Uterus (tissue), 4 donors: ENCODE measurements around the gene PCMT1. TPM values are rescaled to one million over a fixed set of nuclear protein-coding genes. Genes with fewer than 3 reads are reported as not detected.

Source experiments
- DNase-seq, 2 donors: peaks; one replicate each; pipeline ENCODE4 v3.0.0-alpha.2; 2019 to 2020
- H3K27ac ChIP-seq, 2 donors: fragments of 200-600 bp; sonication (generic); 1 replicate in 1 of 2; 2 replicates in 1 of 2; pipeline ENCODE4 v1.5.1; 2016 to 2018
- H3K27me3 ChIP-seq, 2 donors: fragments of 200-600 bp; sonication (generic); one replicate each; pipeline ENCODE4 v1.5.1; 2018 to 2019; ENCODE audit warnings: control low read depth in 1 of 2
- H3K36me3 ChIP-seq, 2 donors: fragments of 200-600 bp; sonication (generic); one replicate each; pipeline ENCODE4 v1.5.1; 2019; ENCODE audit warnings: control low read depth in 1 of 2
- H3K4me1 ChIP-seq, 2 donors: fragments of 200-600 bp; sonication (generic); one replicate each; pipeline ENCODE4 v1.5.1; 2018 to 2019; ENCODE audit warnings: control low read depth in 1 of 2
- H3K4me3 ChIP-seq, 2 donors: fragments of 200-600 bp; sonication (generic); 1 replicate in 1 of 2; 2 replicates in 1 of 2; pipeline ENCODE4 v1.5.1; 2018 to 2019; ENCODE audit warnings: mild to moderate bottlenecking in 1 of 2
- H3K9me3 ChIP-seq, 2 donors: fragments of 200-600 bp; sonication (generic); one replicate each; pipeline ENCODE4 v1.5.1; 2019; ENCODE audit warnings: control low read depth in 1 of 2
- CTCF ChIP-seq, 4 experiments: fragments of 200-600 bp in 2 of 4; fragments of 450-650 bp in 2 of 4; sonication (generic) in 2 of 4; IDR thresholded peaks; one replicate each; pipeline ENCODE4 v1.5.1; 2016 to 2019; ENCODE audit warnings: antibody characterized with exemption in 4 of 4, mild to moderate bottlenecking in 2 of 4, moderate library complexity in 1 of 4
- POLR2A ChIP-seq, 2 donors: fragments of 450-650 bp; IDR thresholded peaks; one replicate each; pipeline ENCODE4 v1.6.1; 2016; ENCODE audit warnings: antibody characterized with exemption in 2 of 2, mild to moderate bottlenecking in 1 of 2, moderate library complexity in 1 of 2
- intact Hi-C: fragments of 100-400 bp; cut with DNase I; formaldehyde crosslinking; loops from one replicate; pipeline ENCODE4 v1.15.1; 2023; ENCODE audit warnings: low total_unique reads
- total RNA-seq, 4 donors: library from RNA; depleted of rRNA in 3 of 4; stranded (reverse); fragments of >200 nt in 3 of 4; gene quantifications; one replicate each; pipeline versions ENCODE4 v1.1.0 to v1.2.4, GENCODE V29; 2014 to 2023
- donor health status: DM: yes; HTN: yes; CAD: no.

The PCMT1 gene
- total RNA-seq, 4 donors from 2014 or later: 34.4 to 147 (median 88.6) TPM

GRCh38 chr6:149761438-149761837 is 11.9 kb downstream of the PCMT1 start:
- Histone ChIP-seq H3K4me1 (no peaks in the 10 kb centered on the region), H3K9me3 (peaks cover 0 to 7% of the 10 kb centered on the region in 2 donors), H3K27ac (no peak overlapping the region), H3K27me3 (no peaks in the 10 kb centered on the region), H3K36me3 (no peaks in the 10 kb centered on the region), H3K4me3 (no peak overlapping the region)
- DNase-seq: no peak
- TF ChIP-seq POLR2A (IDR thresholded peaks at IDR 0.05) (no peak), CTCF (IDR thresholded peaks at IDR 0.05) (no peak)
- intact Hi-C loops: no loop called here

GRCh38 chr6:149763866-149764265 is 14.3 kb downstream of the PCMT1 start:
- Histone ChIP-seq H3K4me1 (no peaks in the 10 kb centered on the region), H3K4me3 (no peak overlapping the region), H3K9me3 (peaks cover 0 to 7% of the 10 kb centered on the region in 2 donors), H3K27me3 (no peaks in the 10 kb centered on the region), H3K27ac (no peak overlapping the region), H3K36me3 (no peaks in the 10 kb centered on the region)
- intact Hi-C loops: no loop called here
- TF ChIP-seq POLR2A (IDR thresholded peaks at IDR 0.05): no peak
- no peak for TF ChIP-seq CTCF (IDR thresholded peaks at IDR 0.05)
- DNase-seq: no peak

- intact Hi-C loops: no loop called here
- H3K27me3 ChIP-seq: no peaks in the 10 kb centered on the region
- no peak overlapping the region for H3K27ac ChIP-seq
- H3K4me1 ChIP-seq: no peaks in the 10 kb centered on the region
- H3K9me3 ChIP-seq: peaks cover 0 to 7% of the 10 kb centered on the region in 2 donors
- H3K36me3 ChIP-seq: no peaks in the 10 kb centered on the region
- H3K4me3 ChIP-seq: no peak overlapping the region
- no peak for DNase-seq
- TF ChIP-seq POLR2A (IDR thresholded peaks at IDR 0.05): no peak
- TF ChIP-seq CTCF (IDR thresholded peaks at IDR 0.05): peak in 1 of 4 experiments; percentile 1
These were observed 16.7 kb downstream of the PCMT1 start for GRCh38 chr6:149766156-149766769.

GRCh38 chr6:149769676-149770075 is 20.1 kb downstream of the PCMT1 start:
- Histone ChIP-seq H3K9me3 (peaks cover 0 to 7% of the 10 kb centered on the region in 2 donors), H3K27ac (no peak overlapping the region), H3K27me3 (no peaks in the 10 kb centered on the region), H3K4me3 (no peak overlapping the region), H3K36me3 (no peaks in the 10 kb centered on the region), H3K4me1 (no peaks in the 10 kb centered on the region)
- intact Hi-C loops: no loop called here
- no peak for DNase-seq
- TF ChIP-seq CTCF (IDR thresholded peaks at IDR 0.05) (no peak), POLR2A (IDR thresholded peaks at IDR 0.05) (no peak)

- H3K36me3 ChIP-seq: no peaks in the 10 kb centered on the region
- no peak for TF ChIP-seq POLR2A (IDR thresholded peaks at IDR 0.05)
- TF ChIP-seq CTCF (IDR thresholded peaks at IDR 0.05): no peak
- DNase-seq: no peak
- intact Hi-C loops: no loop called here
- no peaks in the 10 kb centered on the region for H3K27me3 ChIP-seq
- peaks cover 0 to 2% of the 10 kb centered on the region in 2 donors for H3K9me3 ChIP-seq
- H3K4me3 ChIP-seq: no peak overlapping the region
- no peaks in the 10 kb centered on the region for H3K4me1 ChIP-seq
- H3K27ac ChIP-seq: no peak overlapping the region
These were observed 21.6 kb downstream of the PCMT1 start for GRCh38 chr6:149771185-149771584.
